ENCODE data around the gene CYB5D1.

DNA sequence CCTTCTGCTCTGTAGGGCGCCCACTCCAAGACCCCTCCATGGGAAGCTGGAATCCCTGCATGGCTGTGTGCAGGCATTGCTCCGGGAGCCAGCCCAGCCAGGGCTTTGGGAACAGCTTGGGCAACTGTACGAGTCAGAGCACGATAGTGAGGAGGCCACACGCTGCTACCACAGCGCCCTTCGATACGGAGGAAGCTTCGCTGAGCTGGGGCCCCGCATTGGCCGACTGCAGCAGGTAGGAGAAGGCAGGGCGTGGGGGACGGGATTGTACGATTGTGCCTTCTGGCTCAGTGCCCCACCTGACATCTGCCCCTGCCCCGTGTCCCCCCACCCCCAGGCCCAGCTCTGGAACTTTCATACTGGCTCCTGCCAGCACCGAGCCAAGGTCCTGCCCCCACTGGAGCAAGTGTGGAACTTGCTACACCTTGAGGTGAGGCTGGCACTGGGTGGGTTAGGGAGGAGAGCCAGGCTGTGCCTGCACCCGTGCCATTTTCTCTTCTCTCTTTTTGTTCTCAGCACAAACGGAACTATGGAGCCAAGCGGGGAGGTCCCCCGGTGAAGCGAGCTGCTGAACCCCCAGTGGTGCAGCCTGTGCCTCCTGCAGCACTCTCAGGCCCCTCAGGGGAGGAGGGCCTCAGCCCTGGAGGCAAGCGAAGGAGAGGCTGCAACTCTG is 11.6 kb upstream of the CYB5D1 start:
- TF ChIP-seq, protein P1, sequence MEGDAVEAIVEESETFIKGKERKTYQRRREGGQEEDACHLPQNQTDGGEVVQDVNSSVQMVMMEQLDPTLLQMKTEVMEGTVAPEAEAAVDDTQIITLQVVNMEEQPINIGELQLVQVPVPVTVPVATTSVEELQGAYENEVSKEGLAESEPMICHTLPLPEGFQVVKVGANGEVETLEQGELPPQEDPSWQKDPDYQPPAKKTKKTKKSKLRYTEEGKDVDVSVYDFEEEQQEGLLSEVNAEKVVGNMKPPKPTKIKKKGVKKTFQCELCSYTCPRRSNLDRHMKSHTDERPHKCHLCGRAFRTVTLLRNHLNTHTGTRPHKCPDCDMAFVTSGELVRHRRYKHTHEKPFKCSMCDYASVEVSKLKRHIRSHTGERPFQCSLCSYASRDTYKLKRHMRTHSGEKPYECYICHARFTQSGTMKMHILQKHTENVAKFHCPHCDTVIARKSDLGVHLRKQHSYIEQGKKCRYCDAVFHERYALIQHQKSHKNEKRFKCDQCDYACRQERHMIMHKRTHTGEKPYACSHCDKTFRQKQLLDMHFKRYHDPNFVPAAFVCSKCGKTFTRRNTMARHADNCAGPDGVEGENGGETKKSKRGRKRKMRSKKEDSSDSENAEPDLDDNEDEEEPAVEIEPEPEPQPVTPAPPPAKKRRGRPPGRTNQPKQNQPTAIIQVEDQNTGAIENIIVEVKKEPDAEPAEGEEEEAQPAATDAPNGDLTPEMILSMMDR (IDR thresholded peaks at IDR 0.05), result no peak
- TF ChIP-seq POLR2A (IDR thresholded peaks at IDR 0.05), result no peak
